Activated T-cell treated with anti-CD3 and anti-CD28 coated beads, Interleukin-2, amount 50 U/mL, for 1 hour (primary cell): ENCODE measurements around the gene TENT5A.
"Not testable (repeated sequence)": the region's sequence is repeated elsewhere in the genome, so short reads cannot be mapped to it uniquely, and the experiment has no call there.

Source experiments
- DNase-seq: peaks from one replicate; pipeline ENCODE4 v3.0.0-alpha.2; 2020

TENT5A gene

DNA sequence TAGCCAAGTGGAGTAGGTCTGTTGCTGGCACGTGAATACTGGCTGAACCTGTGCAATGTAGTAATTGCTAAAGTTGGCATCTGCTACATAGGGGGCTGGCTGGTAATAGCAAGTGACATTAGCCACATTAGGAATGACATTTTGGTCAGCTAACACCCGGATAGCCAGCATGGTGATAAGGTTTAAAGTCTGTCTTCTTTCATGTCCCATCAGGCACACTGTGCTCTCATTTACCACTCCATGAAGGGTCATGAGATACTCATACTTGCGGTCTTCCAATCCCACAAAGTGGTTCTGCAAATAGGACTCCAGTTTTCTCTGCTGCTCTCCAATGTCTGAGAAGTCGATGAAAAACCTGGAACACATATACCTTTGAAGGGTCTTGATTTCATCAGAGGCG, 2.8 kb downstream of the TENT5A start:
- DNase-seq = no peak

GRCh38 chr6:81748994-81749393, 3.5 kb downstream of the TENT5A start:
- no peak for DNase-seq

- DNase-seq = no peak
Measured at GRCh38 chr6:81747327-81747726, 5.2 kb downstream of the TENT5A start.

GRCh38 chr6:81744131-81744530, 8.3 kb downstream of the TENT5A start:
- no peak for DNase-seq

DNA sequence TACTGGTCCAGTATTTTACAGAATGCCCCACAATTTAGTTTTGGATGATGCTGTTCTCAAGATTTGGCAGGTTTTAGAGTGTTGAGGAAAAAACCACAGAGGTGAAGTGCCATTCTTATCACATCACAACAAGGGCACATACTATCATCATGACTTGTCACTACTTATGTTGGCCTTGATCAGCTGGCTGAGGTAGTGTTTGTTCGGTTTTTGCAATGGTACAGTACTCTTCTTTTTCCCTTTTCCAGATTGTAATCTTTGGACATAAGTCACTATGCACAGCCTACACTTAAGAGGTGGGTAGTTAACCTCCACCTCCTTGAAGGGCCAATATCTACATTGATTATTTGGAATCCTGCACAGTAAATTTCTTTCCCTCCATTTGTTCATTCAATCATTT, 8.8 kb downstream of the TENT5A start:
- no peak for DNase-seq

DNA sequence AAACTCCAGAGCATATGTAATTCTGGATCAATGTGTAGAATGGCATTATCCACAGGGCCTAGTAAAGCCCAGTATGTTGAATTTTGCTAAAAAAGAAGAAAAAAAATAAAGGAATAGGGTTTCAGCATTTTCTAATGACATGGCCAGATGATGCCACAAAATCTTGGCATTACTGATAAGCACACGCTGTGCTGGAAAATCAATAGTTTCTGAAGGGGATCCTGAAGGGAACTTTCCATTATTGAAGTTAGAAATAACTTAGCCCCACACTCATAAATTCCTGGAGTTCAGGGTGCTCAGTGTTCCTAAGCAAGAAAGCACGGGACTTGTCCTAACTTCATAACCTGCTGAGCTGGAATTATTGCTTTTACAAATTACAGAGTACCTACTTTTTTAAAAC, 10.8 kb downstream of the TENT5A start:
- DNase-seq = no peak

DNA sequence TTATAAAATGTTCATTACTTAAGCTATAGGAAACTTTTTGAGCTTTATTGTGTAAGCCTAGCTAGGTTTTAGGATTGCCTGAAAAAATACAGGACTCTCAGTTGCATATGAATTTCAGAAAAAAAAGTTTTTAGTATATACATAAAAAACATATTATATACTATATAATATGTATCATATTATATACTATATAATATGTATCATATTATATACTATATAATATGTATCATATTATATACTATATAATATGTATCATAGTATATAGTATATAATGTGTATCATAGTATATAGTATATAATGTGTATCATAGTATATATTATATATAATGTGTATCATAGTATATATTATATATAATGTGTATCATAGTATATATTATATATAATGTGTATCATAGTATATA, 11.9 kb downstream of the TENT5A start:
- not testable (repeated sequence) for DNase-seq

- DNase-seq = no peak
Measured at GRCh38 chr6:81739230-81740195, 13.0 kb downstream of the TENT5A start.

- no peak for DNase-seq
Measured at GRCh38 chr6:81736428-81736827, 16.1 kb downstream of the TENT5A start.

DNA sequence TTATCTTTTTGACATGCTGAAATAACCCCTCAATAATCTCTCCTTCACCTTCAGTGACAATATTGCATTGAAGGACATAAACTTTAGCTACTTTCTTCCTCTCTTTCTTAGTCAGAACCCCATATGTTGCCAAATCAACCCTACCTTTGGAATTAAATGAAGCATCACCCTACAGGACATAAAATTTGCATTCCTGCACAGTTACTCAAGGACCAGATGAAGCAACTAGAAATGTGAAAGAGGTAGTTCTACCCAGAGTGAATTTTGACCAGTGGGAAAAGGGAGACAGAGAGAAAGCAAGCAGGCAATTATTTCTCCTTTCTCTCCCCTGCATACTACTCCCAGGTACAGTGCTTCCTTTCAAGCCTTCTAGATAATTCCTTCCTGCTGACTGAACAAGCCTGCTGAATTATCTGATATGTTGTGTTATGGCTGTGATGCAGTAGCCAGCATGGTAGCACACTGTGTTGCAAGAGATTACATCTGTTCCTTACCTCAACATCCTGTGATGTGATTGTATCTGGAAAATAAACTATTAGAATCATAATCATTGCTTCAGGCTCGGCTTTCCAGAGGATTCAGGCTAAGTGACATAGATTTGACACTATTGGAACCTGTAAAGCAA, 16.6 kb downstream of the TENT5A start:
- no peak for DNase-seq

DNA sequence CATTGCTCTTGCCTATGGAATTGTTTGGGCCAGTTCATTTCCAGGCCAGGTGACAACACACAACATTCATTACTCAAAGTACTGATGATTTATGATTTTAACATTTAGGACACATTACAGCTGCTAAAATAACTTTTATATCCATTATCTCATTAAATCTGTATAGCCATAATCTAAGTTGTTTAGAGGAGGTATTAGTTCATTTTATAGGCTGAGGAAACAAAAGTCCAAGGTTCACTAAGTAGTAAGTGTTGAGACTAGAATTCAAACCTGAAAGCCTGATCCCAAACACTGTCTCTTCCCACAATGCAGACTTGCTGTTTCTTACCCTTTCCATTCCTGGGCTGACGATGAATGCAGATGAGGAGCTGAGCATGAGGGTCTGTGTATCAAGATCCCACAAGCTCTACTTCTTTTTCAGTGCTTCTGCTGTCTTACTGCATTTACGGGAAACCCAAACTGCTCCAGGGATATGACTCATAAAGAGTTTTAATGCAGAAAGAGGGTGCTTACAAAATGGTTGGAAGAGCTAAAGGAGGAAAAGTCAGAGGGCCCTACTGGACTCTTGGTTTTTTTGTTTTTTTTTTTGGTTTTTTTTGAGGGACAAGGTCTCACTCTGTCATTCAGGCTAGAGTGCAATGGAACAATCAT, 17.9 kb downstream of the TENT5A start:
- DNase-seq = no peak

- DNase-seq = no peak
Measured at GRCh38 chr6:81734081-81734480, 18.4 kb downstream of the TENT5A start.

DNA sequence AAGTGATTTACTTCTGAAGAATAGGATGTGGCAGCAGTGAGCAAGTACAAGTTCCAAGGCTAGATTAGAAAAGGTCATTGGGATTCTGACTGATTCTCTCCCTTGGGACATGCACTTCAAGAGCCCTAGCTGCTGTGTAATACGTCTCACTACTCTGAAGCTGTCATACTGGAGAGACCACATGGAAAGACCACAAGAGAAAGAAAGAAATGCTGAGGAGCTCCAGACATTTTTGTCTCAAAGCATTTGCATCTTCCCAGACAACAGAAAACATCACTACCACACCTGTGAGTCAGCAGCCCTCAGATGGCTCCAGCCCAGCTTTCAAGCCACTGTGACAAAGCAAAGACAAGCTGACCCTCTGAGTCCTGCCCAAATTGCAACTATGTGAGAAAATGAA, 20.7 kb downstream of the TENT5A start:
- no peak for DNase-seq

GRCh38 chr6:81727876-81728517, 24.5 kb downstream of the TENT5A start:
- no peak for DNase-seq

DNA sequence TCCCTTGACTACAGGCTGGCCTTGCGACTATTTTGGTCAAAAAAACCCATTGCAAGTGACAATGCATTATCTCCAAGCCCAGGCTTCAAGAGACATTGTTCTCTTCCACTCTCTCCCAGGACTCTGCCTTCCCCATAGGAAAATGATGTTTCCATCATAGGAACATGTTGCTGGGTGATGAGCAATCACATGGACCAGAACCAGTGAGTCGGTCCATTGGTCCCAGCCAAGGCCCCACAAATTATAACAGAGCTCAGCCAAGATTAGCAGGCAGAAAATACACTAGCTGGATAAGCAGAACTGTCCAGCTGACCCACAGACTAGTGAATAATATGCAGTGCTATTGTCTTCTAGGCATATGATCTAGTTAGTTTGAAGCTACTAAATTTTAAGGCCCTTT, 27.4 kb downstream of the TENT5A start:
- DNase-seq = no peak

GRCh38 chr6:81722506-81723223, 29.8 kb downstream of the TENT5A start:
- DNase-seq = no peak

GRCh38 chr6:81720427-81720826, 32.1 kb downstream of the TENT5A start:
- DNase-seq = no peak

GRCh38 chr6:81718126-81718525, 34.4 kb downstream of the TENT5A start:
- DNase-seq = no peak

DNA sequence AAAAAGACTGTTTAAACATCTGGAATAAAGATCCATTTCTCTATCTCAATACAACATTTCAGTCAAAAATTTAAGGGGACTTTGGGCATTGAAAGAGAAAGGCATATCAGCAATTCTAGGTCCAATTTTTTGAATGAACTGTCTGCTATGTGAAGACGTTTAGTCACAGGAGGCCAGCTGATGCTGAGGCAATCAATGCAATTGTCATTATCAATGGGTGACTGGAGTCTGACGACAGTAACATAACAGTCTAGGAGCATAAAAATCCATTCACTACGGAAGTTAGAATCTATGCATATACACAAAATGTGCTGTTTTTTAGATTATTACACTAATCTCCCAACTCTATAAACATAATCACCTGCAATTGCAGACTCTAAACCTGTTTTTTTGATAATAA, 37.8 kb downstream of the TENT5A start:
- no peak for DNase-seq

GRCh38 chr6:81713205-81713604, 39.3 kb downstream of the TENT5A start:
- DNase-seq = no peak

GRCh38 chr6:81708113-81708699, 44.3 kb downstream of the TENT5A start:
- no peak for DNase-seq

DNA sequence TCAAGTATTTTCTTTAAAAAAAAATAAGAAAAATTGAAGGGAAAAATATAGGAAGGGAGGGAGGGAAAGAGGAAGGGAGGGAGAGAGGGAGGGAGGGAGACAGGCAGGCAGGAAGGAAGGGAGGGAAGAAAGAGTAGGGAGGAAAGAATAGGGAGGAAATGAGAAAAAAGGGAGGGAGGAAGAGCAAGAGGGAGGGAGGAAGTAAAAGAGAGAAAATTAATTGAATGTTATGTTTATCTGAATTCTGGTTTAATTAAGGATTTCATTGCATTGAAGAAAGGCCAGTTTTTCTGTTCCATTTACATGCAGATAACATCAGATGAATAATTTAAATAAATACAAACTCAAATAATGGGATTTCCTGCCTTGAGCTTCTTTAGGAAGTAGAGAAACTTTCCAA, 47.8 kb downstream of the TENT5A start:
- DNase-seq = no peak
